SK-N-SH (cell line): Measurements from ENCODE around the gene SHISAL1. TPM values are rescaled to one million over a fixed set of nuclear protein-coding genes. Genes with fewer than 3 reads are reported as not detected.

Experiments
- CTCF ChIA-PET: fragments of 300-600, 350-600 bp; formaldehyde crosslinking; extraction: SDS; loops from one replicate; lab custom pipeline; 2021; lab: Yijun Ruan, JAX
- POLR2A ChIA-PET: fragments of 350-600 bp; sonication (Branson Sonifier 250); formaldehyde crosslinking; extraction: SDS; loops from one replicate; lab custom pipeline; 2020; ENCODE audit warnings: antibody characterized with exemption, inconsistent platforms; lab: Yijun Ruan, JAX
- DNase-seq: peaks from one replicate; pipeline ENCODE4 v3.0.0; 2012
- H2AFZ ChIP-seq: fragments of 200-600 bp; sonication (generic); 2 replicates; pipeline ENCODE4 v1.8.1; 2016; ENCODE audit warnings: antibody characterized with exemption, mild to moderate bottlenecking, low read depth
- H3F3A ChIP-seq: fragments of 200-600 bp; sonication (generic); replicated peaks from 2 replicates; pipeline ENCODE3; 2016; ENCODE audit warnings: antibody characterized with exemption, mild to moderate bottlenecking; ENCODE audit not compliant: insufficient read depth
- H3K27ac ChIP-seq, 2 experiments: fragments of 200-500 bp in 1 of 2; fragments of 200-600 bp in 1 of 2; sonication (Bioruptor generic) in 1 of 2; sonication (generic), shearing (Covaris generic) in 1 of 2; 2 replicates each; pipeline versions ENCODE4 v1.5.1 to v1.6.1; 2014 to 2016; ENCODE audit warnings: low read depth in 2 of 2, inconsistent platforms in 1 of 2, low read length in 1 of 2, mild to moderate bottlenecking in 1 of 2, mixed read lengths in 1 of 2
- H3K27me3 ChIP-seq: fragments of 200-600 bp; sonication (generic), shearing (Covaris generic); 2 replicates; pipeline ENCODE4 v1.6.1; 2016; ENCODE audit warnings: mixed run types; ENCODE audit not compliant: insufficient read depth
- H3K36me3 ChIP-seq, 2 experiments: fragments of 200-500 bp in 1 of 2; fragments of 200-600 bp in 1 of 2; sonication (Bioruptor generic) in 1 of 2; sonication (generic) in 1 of 2; replicated peaks in 1 of 2; 2 replicates each; pipeline versions ENCODE3 to v1.5.1; 2014 to 2016; ENCODE audit warnings: low read length in 1 of 2, mild to moderate bottlenecking in 1 of 2; ENCODE audit not compliant: insufficient read depth in 2 of 2, control insufficient read depth in 1 of 2
- H3K4me1 ChIP-seq, 2 experiments: fragments of 200-500 bp in 1 of 2; fragments of 200-600 bp in 1 of 2; sonication (Bioruptor generic) in 1 of 2; sonication (generic), shearing (Covaris generic) in 1 of 2; 2 replicates each; pipeline versions ENCODE4 v1.5.1 to v1.6.1; 2014 to 2016; ENCODE audit warnings: low read depth in 1 of 2, low read length in 1 of 2, mixed run types in 1 of 2; ENCODE audit not compliant: insufficient read depth in 2 of 2, control insufficient read depth in 1 of 2
- H3K4me2 ChIP-seq: fragments of 200-600 bp; sonication (generic), shearing (Covaris generic); 2 replicates; pipeline ENCODE4 v1.6.1; 2017; ENCODE audit warnings: mixed run types
- H3K4me3 ChIP-seq, 2 experiments: fragments of 200-500 bp in 1 of 2; fragments of 200-600 bp in 1 of 2; sonication (Bioruptor generic) in 1 of 2; sonication (generic), shearing (Covaris generic) in 1 of 2; 2 replicates each; pipeline versions ENCODE4 v1.5.1 to v1.8.1; 2014 to 2016; ENCODE audit warnings: low read depth in 2 of 2, inconsistent platforms in 1 of 2, low read length in 1 of 2, mild to moderate bottlenecking in 1 of 2, mixed read lengths in 1 of 2, moderate library complexity in 1 of 2
- H3K79me2 ChIP-seq: fragments of 200-600 bp; sonication (generic); 2 replicates; pipeline ENCODE4 v1.8.1; 2017; ENCODE audit warnings: mild to moderate bottlenecking; ENCODE audit not compliant: insufficient read depth
- H3K9ac ChIP-seq: fragments of 200-600 bp; sonication (generic); 2 replicates; pipeline ENCODE4 v1.6.1; 2017; ENCODE audit warnings: mixed run types
- H3K9me2 ChIP-seq: fragments of 200-600 bp; sonication (generic); 2 replicates; pipeline ENCODE4 v1.6.1; 2017; ENCODE audit warnings: mixed run types
- H3K9me3 ChIP-seq: fragments of 200-600 bp; sonication (generic); 2 replicates; pipeline ENCODE4 v1.6.1; 2017; ENCODE audit warnings: mixed run types, mild to moderate bottlenecking, moderate library complexity
- H4K20me1 ChIP-seq: fragments of 200-600 bp; sonication (generic); 2 replicates; pipeline ENCODE4 v1.6.1; 2017; ENCODE audit warnings: mild to moderate bottlenecking, mixed run types; ENCODE audit not compliant: insufficient read depth
- CHD2 ChIP-seq: fragments of 150-350 bp; IDR thresholded peaks from 2 replicates; pipeline ENCODE4 v1.6.1; 2018; ENCODE audit warnings: low read length; ENCODE audit not compliant: partially characterized antibody
- ELF1 ChIP-seq: IDR thresholded peaks from 2 replicates; pipeline ENCODE4 v1.4.0; 2012
- EP300 ChIP-seq, 2 experiments: IDR thresholded peaks; 2 replicates each; pipeline versions ENCODE4 v1.4.0 to v1.6.1; 2012; ENCODE audit warnings: borderline replicate concordance in 1 of 2, low read depth in 1 of 2, low read length in 1 of 2
- FOXJ3 ChIP-seq: sonication (generic); formaldehyde crosslinking; IDR thresholded peaks from 2 replicates; pipeline ENCODE4 v1.5.1; 2020; ENCODE audit warnings: mild to moderate bottlenecking, missing genetic modification reagents
- GABPA ChIP-seq: IDR thresholded peaks from 2 replicates; pipeline ENCODE4 v1.4.0; 2012; ENCODE audit warnings: low read depth, mild to moderate bottlenecking
- GATA2 ChIP-seq: sonication (generic); formaldehyde crosslinking; IDR thresholded peaks from 2 replicates; pipeline ENCODE4 v1.5.0; 2020; ENCODE audit warnings: mild to moderate bottlenecking, missing genetic modification reagents
- JUND ChIP-seq: IDR thresholded peaks from 2 replicates; pipeline ENCODE4 v1.4.0; 2012
- NRF1 ChIP-seq: IDR thresholded peaks from 2 replicates; pipeline ENCODE4 v1.6.1; 2012; ENCODE audit warnings: low read depth, mild to moderate bottlenecking, low read length
- POLR2AphosphoS5 ChIP-seq: IDR thresholded peaks from 2 replicates; pipeline ENCODE4 v1.6.1; 2012; ENCODE audit warnings: low read depth, low read length
- RAD21 ChIP-seq: IDR thresholded peaks from 2 replicates; pipeline ENCODE4 v1.6.1; 2012; ENCODE audit warnings: mild to moderate bottlenecking, low read length
- REST ChIP-seq: IDR thresholded peaks from 2 replicates; pipeline ENCODE4 v1.6.1; 2012; ENCODE audit warnings: mild to moderate bottlenecking, low read depth, low read length, moderate library complexity
- RFX5 ChIP-seq: IDR thresholded peaks from 2 replicates; pipeline ENCODE4 v1.6.1; 2012; ENCODE audit warnings: mild to moderate bottlenecking, improper control_type of control experiment, low read length
- SIN3A ChIP-seq: IDR thresholded peaks from 2 replicates; pipeline ENCODE4 v1.6.1; 2012; ENCODE audit warnings: low read depth, mild to moderate bottlenecking, low read length, moderate library complexity, borderline replicate concordance
- TAF1 ChIP-seq: IDR thresholded peaks from 2 replicates; pipeline ENCODE4 v1.6.1; 2012; ENCODE audit warnings: low read depth, mild to moderate bottlenecking, low read length, moderate library complexity, borderline replicate concordance
- TCF12 ChIP-seq: IDR thresholded peaks from 2 replicates; pipeline ENCODE4 v1.4.0; 2012
- TEAD4 ChIP-seq: IDR thresholded peaks from 2 replicates; pipeline ENCODE4 v1.4.0; 2012; ENCODE audit warnings: mild to moderate bottlenecking, borderline replicate concordance; ENCODE audit not compliant: insufficient read depth
- USF1 ChIP-seq: IDR thresholded peaks from 2 replicates; pipeline ENCODE4 v1.4.0; 2012; ENCODE audit warnings: low read depth, borderline replicate concordance
- WGBS: methylation state at CpG from one replicate; pipeline ENCODE4 v1.1.6; 2017; ENCODE audit warnings: low lambda C conversion rate; 5-methylcytosine and 5-hydroxymethylcytosine counted together
- polyA plus RNA-seq, 3 experiments: library from polyadenylated mRNA; depleted of rRNA; stranded (reverse); fragments of >200 nt; gene quantifications; 2 replicates each; pipeline ENCODE4 v1.2.3, GENCODE V29; 2012
- TF ChIP-seq, protein P1 (sequence below): IDR thresholded peaks from 2 replicates; pipeline ENCODE4 v1.4.0; 2012; ENCODE audit warnings: low read depth
- TF ChIP-seq, protein P2 (sequence below): fragments of 150-350 bp; IDR thresholded peaks from 2 replicates; pipeline ENCODE4 v1.6.1; 2016; ENCODE audit warnings: mild to moderate bottlenecking, low read depth, low read length
- TF ChIP-seq, protein P3 (sequence below): IDR thresholded peaks from 2 replicates; pipeline ENCODE4 v1.4.0; 2012; ENCODE audit warnings: low read depth, borderline replicate concordance

The SHISAL1 gene
- polyA plus RNA-seq, 1 of the 3 experiments (the other 2 are of a cell fraction) = 0.10 TPM

DNA sequence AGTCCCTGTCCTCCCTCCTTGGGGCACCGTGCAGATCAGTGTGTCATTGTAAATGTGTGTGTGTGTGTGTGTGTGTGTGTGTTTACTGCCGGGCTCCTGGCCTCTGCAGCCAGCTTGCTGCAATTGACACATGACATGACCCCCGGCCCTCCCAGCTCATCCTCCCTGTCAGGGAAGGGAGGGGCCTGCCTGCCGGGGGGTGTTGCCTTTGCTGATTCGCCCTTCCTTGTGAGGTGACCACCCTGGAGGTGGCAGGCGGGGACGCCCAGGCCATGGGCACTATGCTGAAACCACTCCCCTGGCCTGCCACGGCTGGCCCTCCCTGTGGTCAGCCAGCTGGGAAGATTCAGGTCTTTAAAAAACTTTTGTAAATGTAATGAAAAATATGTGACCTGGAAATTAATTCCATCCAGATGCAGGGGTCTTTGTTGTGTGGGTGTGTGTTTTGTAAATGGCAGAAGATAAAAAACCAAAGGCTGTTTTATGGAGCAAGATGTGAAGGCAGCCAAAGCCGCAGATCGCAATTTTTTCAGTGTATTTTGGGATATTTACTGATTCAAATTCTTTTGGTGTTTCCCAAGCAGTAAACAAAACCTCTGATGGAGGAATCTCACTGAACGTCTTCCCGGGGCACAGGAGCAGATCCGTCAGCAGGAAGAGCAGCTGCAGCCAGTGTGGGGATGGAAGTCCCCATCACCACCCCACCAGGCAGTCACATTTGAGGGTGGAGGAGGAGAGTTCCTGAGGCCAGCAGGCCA, 23.2 kb downstream of the SHISAL1 start:
- Histone ChIP-seq H4K20me1 (no peaks in the 10 kb centered on the region), H3K9me3 (no peaks in the 10 kb centered on the region), H3K27me3 (no peaks in the 10 kb centered on the region), H3K4me2 (no peak overlapping the region), H3K36me3 (no peaks in the 10 kb centered on the region), H3K27ac (no peak overlapping the region), H3K9ac (no peak overlapping the region), H2AFZ (no peak overlapping the region), H3F3A (no peaks in the 10 kb centered on the region), H3K4me1 (no peaks in the 10 kb centered on the region; a peak in 1 of 4 replicates), H3K4me3 (no peak overlapping the region), H3K79me2 (no peaks in the 10 kb centered on the region), H3K9me2 (no peaks in the 10 kb centered on the region)
- TF ChIP-seq EP300 (IDR thresholded peaks at IDR 0.05; ENCODE audit: borderline replicate concordance in 1 of 2, low read depth in 1 of 2, low read length in 1 of 2) = no peak
- TF ChIP-seq TAF1 = no peak
- no peak for TF ChIP-seq ELF1
- TF ChIP-seq, protein P1, sequence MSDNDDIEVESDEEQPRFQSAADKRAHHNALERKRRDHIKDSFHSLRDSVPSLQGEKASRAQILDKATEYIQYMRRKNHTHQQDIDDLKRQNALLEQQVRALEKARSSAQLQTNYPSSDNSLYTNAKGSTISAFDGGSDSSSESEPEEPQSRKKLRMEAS = no peak
- no peak for TF ChIP-seq TCF12
- TF ChIP-seq CHD2 = no peak
- TF ChIP-seq, protein P2, sequence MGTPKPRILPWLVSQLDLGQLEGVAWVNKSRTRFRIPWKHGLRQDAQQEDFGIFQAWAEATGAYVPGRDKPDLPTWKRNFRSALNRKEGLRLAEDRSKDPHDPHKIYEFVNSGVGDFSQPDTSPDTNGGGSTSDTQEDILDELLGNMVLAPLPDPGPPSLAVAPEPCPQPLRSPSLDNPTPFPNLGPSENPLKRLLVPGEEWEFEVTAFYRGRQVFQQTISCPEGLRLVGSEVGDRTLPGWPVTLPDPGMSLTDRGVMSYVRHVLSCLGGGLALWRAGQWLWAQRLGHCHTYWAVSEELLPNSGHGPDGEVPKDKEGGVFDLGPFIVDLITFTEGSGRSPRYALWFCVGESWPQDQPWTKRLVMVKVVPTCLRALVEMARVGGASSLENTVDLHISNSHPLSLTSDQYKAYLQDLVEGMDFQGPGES = no peak
- TF ChIP-seq POLR2AphosphoS5 = no peak
- TF ChIP-seq GATA2 (CRISPR knock-in tag) = no peak
- TF ChIP-seq RFX5 = no peak
- no peak for TF ChIP-seq NRF1
- TF ChIP-seq JUND = no peak
- TF ChIP-seq, protein P3, sequence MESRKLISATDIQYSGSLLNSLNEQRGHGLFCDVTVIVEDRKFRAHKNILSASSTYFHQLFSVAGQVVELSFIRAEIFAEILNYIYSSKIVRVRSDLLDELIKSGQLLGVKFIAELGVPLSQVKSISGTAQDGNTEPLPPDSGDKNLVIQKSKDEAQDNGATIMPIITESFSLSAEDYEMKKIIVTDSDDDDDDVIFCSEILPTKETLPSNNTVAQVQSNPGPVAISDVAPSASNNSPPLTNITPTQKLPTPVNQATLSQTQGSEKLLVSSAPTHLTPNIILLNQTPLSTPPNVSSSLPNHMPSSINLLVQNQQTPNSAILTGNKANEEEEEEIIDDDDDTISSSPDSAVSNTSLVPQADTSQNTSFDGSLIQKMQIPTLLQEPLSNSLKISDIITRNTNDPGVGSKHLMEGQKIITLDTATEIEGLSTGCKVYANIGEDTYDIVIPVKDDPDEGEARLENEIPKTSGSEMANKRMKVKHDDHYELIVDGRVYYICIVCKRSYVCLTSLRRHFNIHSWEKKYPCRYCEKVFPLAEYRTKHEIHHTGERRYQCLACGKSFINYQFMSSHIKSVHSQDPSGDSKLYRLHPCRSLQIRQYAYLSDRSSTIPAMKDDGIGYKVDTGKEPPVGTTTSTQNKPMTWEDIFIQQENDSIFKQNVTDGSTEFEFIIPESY = no peak
- TF ChIP-seq FOXJ3 (CRISPR knock-in tag) = no peak
- no peak for TF ChIP-seq TEAD4
- no peak for TF ChIP-seq GABPA
- no peak for TF ChIP-seq REST
- no peak for TF ChIP-seq USF1
- TF ChIP-seq RAD21 = no peak
- no peak for TF ChIP-seq SIN3A
- ChIA-PET POLR2A (no interaction called here), CTCF (no interaction called here)
- 76% methylated on average over 8 of the region's 13 CpGs for WGBS
- peak; percentile 67 for DNase-seq
